GM21737 (cell line): Measurements from ENCODE around the gene SLC27A4.

Experiments
- ATAC-seq: cut with Tn5 transposase; IDR thresholded peaks from one replicate; pipeline ENCODE4 v1.9.1; 2021; ENCODE audit warnings: mild to moderate bottlenecking, moderate library complexity; ENCODE audit not compliant: unreplicated experiment

Gene SLC27A4

DNA sequence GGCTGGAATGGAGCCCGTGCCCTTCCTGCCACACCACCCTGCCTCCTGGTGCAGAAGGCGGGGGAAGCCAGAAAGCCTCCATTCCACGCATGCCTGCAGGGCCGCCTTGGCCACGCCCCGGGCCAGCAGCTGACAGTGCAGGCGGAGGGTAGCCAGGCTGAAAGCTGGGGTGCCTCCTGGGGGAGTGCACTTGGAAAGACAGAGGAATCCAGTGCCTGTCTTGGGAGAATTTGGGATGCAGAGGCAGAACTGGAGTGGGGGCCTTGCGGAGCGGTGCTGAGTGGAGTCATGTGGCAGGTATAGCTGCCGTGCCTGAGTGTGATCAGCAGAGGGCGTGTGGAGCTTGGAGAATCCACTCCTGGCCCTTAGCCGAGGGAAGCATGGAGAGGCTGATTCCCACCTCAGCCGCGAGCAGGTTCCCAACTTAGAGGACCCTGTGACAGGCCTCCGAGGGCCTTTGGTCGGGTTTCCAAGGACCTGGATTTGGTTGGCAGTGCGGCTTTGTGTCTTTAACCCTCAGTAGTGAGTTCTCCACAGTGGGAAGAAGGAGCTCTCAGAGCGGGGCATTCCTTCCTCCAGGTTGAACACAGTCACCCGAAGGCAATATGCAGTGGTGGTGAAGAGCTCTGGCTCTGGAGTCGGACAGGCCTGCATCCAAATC is 21.8 kb downstream of the SLC27A4 start:
- ATAC-seq: peak; percentile 48

DNA sequence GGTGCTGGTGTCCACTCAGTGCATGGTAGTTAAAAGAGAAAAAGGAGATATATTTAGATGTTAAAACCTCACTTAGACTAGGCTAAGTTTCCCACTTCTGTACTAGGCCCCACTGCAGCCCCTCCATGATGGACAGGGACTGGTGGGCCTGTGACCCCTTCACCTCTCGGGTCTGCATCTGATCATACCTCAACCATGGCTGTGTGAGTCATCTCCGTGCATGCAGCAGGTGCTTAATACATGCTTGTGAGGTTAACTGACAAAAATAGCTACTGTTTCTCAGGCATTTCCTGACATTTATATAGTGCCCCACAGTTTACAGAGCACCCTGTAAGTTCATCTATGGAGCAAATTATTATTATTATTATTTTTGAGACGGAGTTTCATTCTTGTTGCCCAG is 22.4 kb downstream of the SLC27A4 start:
- ATAC-seq: no peak

DNA sequence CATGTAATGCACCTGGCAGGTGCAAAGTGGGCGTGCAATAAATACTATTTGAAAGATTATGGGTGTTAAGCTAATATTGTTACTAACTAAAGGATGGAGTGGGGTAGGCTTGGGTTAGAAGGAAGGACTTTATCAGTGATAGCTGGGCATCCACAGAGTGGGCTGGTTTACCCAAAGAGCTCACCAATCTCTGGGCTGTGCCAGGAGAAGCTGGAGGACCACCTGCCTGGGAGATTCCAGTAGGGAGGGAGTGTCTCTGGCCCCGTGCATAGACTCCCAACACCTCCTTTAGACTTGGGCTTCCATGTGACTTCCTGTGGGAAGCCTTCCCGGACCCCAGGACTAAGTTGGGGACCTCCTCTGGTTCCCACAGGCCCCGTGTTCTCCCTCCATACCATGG is 25.2 kb downstream of the SLC27A4 start:
- ATAC-seq: no peak

DNA sequence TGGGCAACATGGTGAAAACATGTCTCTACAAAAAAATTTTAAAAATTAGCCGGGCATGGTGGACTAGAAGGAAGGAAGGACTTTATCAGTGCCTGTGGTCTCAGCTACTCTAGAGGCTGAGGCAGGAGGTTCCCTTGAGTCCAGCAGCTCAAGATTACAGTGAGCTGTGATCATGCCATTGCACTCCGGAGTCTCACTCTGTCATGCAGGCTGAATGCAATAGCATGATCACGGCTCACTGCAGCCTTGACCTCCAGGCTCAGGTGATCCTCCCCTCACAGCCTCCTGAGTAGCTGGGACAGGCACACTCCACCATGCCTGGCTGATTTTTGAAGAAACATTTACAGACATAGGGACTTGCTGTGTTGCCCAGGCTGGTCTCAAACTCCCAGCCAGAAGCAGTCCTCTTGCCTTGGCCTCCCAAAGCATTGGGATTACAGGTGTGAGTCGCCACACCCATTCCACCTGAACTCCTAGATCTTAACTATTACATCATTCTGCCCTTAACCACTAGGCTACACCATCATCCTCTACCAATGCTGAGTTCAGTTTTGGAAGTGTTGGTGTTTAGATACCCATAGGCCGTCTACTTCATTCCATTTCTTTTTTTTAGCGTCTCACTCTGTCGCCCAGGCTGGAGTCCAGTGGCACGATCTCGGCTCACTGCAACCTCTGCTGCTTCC is 28.8 kb downstream of the SLC27A4 start:
- ATAC-seq: no peak

DNA sequence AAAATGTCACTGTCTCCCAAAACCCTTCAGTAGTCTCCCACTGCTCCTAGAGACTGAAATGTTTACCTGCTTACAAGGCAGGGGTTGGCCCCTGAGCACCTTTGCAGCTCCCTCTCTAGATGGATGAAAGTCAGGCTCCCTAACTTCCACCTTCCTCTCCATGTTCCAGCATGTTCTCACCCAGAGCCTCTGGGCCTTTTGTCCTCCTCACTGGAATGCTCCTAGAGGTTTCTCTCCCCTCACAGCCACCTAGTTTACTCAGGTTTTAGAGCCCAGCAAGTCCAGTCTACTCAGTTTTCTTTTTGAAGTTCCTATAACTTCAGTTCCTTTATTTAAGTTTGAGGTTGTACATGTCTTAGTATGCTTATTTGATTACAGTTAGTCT is 30.0 kb downstream of the SLC27A4 start:
- no peak for ATAC-seq

DNA sequence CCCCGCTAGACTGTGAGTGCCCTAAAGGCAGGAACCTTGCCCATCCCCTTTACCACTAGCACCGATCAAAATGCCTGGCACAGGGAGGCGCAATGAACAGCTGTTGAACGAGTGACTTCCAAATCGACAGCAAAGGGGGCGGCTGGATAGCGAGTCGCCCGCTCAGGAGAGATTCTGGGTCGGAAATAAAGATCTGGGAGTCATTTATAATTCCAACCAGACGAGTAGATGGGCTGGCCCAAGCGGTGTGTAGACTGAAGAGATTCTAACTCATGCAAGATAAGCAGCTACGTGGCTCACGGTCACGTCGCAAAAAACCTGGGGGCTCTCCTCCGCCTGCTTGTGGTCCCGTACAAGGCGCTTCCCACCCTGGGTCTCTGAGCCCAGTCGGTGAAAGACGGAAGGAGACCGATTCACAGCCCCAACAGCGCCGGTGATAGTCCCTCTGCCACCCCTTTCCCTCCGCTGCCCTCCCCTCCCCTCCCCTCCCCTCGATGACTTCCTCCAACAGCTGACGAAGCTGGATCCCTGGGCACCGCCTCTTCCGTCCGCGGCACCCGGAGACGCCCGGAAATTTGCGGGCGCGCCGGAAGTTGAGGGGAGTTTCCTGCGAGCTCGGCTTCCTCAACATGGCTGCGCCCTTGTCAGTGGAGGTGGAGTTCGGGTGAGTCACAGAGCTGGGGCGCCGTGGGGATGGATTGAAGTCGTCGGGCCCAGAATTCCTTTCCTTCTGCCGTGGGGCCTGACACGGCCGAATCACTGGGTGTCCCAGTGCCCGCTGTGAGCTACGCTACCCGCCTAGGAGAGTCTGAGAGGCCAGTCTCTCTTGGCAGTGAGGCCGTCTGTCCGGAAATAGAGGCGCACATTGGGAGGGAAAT is 30.7 kb downstream of the SLC27A4 start, which contains the start of gene URM1:
Gene URM1, plus strand, starts transcription at position 623 of the 878 bp plus-strand sequence. Its CDS starts 7 bp downstream, at position 630.
- ATAC-seq: peak; percentile 81

DNA sequence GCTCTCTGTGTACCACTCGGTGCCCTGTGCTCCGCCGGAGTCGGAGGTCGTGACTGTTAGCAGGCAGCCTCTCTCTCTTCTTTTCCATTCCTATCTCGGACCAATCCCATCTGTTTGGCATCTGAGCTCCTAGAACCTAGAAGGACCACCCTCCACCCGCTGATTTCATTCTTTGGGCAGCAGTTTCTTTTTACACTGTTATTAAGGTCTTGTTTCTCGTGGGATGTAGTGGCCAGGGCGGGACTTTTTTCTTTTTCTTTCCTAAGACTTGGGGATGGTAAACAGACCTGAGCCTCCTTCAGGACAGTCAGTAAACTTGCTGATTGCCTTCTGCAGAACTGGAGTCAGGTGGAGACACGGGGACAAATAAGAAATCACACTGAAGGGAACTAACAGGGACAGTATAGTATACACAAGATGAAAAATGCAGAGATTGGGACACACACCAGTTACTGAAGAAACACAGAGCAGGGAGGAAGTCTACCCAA is 31.3 kb downstream of the SLC27A4 start:
- no peak for ATAC-seq

DNA sequence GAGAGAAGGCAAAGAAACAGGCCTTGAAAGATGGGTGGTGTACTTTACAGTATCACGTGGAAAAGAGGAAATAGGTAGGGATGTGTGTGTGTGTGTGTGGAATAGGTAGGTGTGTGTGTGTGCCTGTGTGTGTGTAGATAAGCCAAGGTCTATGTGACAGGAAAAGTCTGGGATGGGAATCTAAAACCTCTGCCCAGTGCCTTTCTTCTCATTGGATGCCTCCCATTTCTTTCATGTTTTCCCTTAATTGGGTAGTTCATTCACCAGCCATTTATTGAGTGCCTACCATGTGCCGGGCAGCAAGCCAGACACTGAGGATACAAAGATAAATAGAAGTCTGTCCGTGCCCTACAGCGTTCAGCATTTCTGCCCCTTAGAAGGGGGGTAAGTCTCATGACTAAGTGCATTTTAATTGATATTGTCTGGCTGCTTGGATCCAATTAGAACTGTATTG is 31.9 kb downstream of the SLC27A4 start:
- ATAC-seq: no peak

DNA sequence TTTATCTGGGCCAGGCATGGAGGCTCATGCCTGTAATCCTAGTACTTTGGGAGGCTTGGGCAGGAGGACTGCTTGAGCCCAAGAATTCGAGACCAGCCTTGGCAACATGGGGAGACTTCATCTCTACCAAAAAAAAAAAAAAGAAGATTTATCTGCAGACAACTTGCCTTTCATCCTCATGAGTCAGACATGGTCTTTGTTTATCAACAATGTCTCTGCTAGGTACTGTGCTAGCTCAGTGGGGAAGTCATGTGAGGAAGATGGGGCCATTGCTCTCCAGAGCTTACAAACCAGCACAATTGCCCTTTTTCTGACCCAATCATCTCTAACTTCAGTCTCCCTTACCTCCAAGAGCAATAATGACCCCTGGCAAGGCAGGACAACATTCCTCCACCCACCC is 32.5 kb downstream of the SLC27A4 start:
- ATAC-seq: no peak

DNA sequence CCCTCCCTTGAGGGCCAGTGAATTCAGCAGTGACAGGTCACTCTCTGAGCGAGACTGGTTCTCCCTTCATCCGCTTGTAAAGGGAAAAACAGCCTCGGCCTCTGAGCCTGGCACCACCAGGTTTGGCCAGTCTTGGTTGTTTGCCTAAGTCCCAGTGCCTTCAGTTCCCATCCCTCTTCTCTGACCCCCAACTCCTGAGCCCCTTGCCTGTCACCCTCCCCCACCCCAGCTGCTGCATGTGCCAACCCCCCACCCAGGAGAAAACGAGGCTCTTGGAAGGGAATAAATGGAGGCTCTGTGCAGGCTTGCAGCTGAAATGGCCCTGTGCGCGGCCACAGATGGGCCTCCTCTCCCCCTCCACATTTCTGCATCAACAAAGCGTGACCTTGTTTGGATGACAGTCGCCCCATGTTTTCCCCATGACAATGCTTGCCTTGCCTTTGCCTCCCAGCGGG is 33.9 kb downstream of the SLC27A4 start:
- ATAC-seq: no peak

DNA sequence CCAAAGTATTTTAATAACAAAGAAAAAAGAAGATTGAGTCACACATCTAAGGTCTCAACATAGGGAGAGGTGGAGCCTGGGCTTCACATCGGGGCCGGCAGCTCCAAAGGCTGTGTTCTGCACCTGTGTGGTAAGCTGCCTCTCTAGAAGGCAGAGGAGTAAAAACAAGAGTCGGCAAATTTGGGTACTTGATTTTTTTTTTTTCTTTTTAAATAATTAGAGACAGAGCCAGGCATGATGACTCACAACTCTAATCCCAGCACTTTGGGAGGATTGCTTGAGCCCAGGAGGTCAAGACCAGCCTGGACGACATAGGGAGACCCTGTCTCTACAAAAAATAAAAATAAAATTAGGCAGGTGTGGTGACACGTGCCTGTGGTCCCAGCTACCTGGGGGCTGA is 35.5 kb downstream of the SLC27A4 start:
- no peak for ATAC-seq

DNA sequence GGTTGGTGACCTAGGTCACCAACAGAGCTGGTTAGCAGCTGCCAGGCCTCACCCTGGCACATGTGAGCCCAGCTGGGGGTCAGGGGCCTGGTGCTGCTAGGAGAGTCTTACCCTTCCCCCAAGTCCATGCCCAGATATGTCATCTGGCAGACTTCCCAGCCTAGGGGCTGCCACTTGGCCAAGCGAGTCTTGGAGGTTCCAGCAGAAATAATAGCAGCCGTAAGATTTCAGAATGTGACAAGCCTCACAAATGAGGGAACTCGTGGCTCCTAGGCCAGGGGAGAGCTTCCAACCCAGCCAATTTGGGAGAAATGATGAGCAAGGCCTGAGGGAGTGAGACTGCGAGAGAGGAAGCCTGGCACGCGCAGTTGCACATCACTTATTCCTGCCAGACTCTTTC is 41.9 kb downstream of the SLC27A4 start:
- no peak for ATAC-seq

DNA sequence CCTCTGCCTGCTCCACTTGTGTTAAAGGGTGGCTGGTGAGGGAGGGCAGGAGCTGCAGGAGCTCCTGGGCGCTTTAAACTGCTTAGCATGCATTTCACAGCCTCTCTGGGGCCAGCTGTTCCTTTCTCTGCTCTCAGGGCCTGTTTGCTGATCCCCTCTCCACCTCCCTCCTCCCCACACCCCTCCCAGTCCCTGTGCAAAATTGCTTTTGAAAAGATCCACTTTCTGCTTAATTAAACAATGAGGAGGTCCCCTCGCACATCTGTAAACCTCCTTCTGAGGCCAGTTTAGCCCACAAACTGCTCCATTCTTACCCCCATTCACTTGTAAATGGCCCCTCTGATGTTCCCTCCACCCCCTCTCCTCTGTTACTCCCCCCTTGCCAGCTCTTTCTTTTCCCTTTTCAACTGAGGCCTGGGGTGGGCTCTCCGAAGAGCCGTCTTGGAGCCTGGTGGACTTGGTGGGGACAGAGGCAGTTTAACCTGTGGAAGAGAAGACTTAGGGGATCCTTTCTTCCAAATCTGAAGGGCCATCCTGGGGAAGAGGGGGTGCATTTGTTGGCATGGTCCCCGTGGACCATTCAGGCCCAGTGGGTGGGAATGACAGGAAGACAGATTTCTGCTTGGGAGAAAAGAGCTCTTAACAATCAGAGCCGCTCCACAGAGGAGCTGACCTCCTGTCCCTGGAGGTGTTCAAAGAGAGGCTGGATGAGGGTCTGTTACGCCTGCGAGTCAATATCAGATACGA is 42.9 kb downstream of the SLC27A4 start:
- ATAC-seq: no peak

DNA sequence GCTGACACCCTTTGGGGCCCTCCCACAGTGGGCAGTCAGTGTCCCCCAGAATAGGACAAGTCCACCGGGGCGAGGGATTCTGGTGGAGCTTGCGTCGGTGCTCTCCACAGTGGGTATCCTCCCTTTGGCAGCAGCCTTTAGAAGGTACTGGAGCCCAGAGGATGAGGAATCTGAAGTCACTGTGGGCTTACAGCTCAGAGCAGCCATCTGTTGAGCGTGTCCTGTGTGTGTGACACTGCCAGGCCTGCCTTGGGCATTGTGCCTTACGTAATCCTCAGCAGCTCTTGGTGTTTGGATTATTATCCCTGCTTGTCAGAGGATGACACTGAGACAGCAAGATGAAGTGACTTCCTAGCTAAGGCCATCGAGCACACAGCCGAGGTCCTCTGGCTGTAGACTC is 43.5 kb downstream of the SLC27A4 start:
- ATAC-seq: no peak

DNA sequence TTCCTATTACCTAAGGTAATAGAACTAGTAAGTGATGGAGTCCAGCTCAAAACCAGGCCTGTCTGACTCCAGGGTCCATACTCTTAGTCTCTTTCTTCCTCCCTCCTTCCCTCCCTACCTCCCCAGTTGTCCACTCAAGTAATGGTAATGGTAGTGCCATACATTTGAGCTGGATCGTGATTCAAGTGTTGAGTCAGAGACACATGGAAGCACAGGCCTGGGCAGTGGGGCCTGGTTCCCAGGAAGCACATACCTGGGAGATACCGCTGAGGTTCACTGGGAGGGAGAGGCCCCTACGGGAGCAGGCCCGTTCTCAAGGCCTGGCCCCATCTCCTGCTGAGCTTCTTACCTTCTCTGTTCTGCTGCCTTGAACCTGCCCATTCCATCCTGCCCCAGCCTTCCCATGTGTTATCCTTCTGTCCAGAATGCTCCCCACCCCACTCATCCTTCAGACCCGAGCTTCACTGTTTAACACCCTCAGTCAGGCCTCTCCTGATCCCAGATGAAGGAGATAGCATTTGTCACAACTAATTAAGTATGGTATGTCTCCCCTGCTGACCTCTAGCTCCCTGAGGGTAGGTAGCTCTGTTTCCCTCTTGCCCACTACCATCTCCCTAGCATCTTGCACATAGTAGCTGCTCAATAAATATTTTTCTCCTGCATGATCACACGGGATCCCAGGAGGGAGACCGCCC is 44.6 kb downstream of the SLC27A4 start:
- ATAC-seq: no peak

DNA sequence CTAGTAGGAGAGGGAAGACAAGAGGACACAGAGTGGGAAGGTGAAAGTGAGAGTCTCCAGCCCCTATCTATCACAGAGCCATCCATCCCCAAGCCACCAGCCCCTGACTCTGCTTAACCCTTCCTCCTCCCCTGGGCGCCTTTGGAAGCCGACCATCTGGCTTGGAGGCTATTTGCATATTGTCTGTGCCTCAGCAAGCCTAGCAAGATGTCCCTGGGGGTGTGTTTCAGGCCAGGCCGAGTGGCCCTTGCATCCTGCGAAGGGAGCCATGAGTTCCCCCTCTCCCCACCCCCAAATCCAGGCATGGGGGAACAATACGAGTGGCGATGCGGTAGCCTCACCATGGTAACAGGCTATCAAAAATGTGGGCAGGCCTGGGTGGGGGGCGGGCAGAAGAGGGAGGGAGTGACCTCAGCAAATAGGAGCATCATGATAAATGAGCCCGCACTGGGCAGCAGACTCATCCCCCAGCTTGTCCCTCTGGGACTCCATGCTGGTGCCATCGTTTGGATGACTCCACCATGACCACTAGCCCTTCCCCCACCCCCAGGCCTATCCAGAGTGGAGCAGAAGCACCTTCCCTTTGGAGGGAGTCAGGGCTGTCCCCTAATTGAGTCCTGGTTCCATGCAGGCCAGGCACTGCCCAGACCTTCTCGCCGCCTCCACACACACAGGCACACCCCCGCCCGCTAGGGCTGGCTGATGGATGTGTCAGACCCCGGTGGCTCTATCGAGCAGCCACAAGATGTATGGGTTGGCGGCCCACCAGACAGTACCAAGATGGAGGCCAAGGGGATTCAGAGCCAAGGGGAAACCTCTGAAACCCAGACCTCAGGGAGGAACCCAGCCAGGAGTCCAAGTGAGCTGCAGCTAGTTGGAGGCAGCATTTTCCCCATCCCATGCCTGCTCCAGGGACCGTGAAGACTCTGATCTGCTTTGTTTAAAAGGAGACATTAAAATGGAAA is 45.5 kb downstream of the SLC27A4 start:
- ATAC-seq: no peak

DNA sequence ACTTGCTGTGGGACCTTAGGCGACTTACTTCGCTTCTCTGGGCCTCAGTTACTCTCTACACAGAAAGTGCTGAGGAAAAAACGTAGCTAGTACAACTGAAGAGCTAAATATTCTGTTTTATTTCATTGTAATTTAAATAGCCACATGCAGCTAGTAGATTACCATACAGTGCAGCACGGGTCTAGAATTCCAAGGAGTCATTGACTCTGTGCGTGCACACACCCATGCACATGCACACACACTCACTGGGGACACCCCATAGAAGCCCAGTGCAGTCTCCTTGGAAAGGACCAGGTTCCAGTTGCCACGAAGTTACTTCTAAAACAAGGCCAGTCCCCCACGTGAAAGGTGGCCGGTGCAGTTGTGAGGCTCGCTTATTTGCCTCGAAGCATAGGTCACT is 47.8 kb downstream of the SLC27A4 start:
- ATAC-seq: no peak

DNA sequence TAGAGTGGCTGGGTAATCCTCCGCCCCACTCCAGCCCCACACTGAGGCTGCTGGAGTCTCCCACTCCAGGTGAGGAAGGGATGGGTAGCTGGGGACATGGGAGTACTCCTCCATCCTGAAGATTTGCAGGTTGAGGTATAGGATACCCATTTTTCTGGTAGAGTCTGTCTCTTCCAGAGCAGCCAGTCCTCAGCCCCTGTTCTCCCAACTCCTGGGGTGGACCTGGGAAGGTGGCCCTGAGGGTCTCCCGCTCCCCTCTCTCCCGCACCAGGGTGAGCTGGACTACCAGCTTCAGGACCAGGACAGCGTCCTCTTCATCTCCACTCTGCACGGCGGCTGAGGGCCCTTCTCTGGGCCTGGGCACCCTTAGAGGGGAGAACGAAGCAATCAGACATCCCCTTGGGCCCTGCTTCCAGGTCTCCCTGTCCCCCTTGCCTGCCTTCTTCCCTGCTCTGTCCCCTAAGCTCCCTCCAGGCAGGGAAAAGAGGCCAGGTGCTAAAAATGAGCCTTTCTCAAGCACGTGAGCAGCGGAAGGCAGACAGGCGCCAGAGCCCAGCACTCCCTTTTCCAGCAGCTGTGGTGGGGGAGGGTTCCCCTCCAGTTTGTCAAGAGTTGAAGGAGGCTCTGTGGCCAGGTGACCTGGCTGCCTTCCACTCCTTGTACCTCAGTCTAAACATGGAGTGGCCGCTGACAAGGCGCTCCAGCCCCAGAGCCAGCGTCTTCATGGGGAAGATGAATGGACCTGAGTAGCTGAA is 49.2 kb downstream of the SLC27A4 start:
- ATAC-seq: no peak
